Activated T-helper 2 cell treated with anti-CD3 and anti-CD28 coated beads, Interferon-gamma antibody, Interleukin-2, Interleukin-4, amounts not matched to agents 10 μg/mL and 5 μg/mL and 100 μg/mL, durations not matched to agents 14 hours and 24 hours and 36 hours (primary cell): Measurements from ENCODE around the gene LYRM4. TPM values are rescaled to one million over a fixed set of nuclear protein-coding genes. Genes with fewer than 3 reads are reported as not detected.

Source experiments
- DNase-seq: peaks from one replicate; pipeline ENCODE4 v3.0.0; 2021; ENCODE audit warnings: low spot score
- H3K27ac Mint-ChIP-seq: one replicate; pipeline ENCODE4 v1.8.0; 2021; ENCODE audit warnings: mixed read lengths
- H3K27me3 Mint-ChIP-seq: one replicate; pipeline ENCODE4 v1.8.0; 2021; ENCODE audit warnings: low read depth, mixed read lengths
- H3K36me3 Mint-ChIP-seq: one replicate; pipeline ENCODE4 v1.8.0; 2021; ENCODE audit warnings: low read depth, mixed read lengths
- H3K4me1 Mint-ChIP-seq: one replicate; pipeline ENCODE4 v1.8.0; 2021; ENCODE audit warnings: low read depth, mixed read lengths
- H3K4me3 Mint-ChIP-seq: one replicate; pipeline ENCODE4 v1.8.0; 2021; ENCODE audit warnings: low read depth, mild to moderate bottlenecking, moderate library complexity, mixed read lengths
- H3K9me3 Mint-ChIP-seq: one replicate; pipeline ENCODE4 v1.8.0; 2021; ENCODE audit warnings: mixed read lengths
- intact Hi-C: fragments of 100-400 bp; cut with micrococcal nuclease; formaldehyde crosslinking; loops from one replicate; pipeline ENCODE4 v1.15.1; 2023
- total RNA-seq: library from RNA; stranded (reverse); gene quantifications from 2 replicates; pipeline ENCODE4 v1.2.3, GENCODE V29; 2022

Gene LYRM4
- total RNA-seq, 1 donor from 2014 or later: 48.6 TPM

GRCh38 chr6:5206920-5207561 lies 53.7 kb downstream of the LYRM4 start:
- H3K4me3 Mint-ChIP-seq: no peak overlapping the region
- no peak overlapping the region for H3K27ac Mint-ChIP-seq
- no peaks in the 10 kb centered on the region for H3K27me3 Mint-ChIP-seq
- peaks cover 6% of the 10 kb centered on the region for H3K4me1 Mint-ChIP-seq
- no peaks in the 10 kb centered on the region for H3K9me3 Mint-ChIP-seq
- H3K36me3 Mint-ChIP-seq: peaks cover 3% of the 10 kb centered on the region
- no peak for DNase-seq
- intact Hi-C loops: no loop called here

- peaks cover 3% of the 10 kb centered on the region for H3K36me3 Mint-ChIP-seq
- no peak overlapping the region for H3K4me3 Mint-ChIP-seq
- intact Hi-C loops: no loop called here
- no peaks in the 10 kb centered on the region for H3K27me3 Mint-ChIP-seq
- no peak overlapping the region for H3K27ac Mint-ChIP-seq
- no peak for DNase-seq
- no peaks in the 10 kb centered on the region for H3K9me3 Mint-ChIP-seq
- peaks cover 3% of the 10 kb centered on the region for H3K4me1 Mint-ChIP-seq
These were observed 54.6 kb downstream of the LYRM4 start for GRCh38 chr6:5205877-5206850.

- Mint-ChIP-seq H3K27ac (no peak overlapping the region), H3K36me3 (peaks cover 3% of the 10 kb centered on the region), H3K9me3 (no peaks in the 10 kb centered on the region), H3K27me3 (no peaks in the 10 kb centered on the region), H3K4me3 (no peak overlapping the region), H3K4me1 (no peaks in the 10 kb centered on the region)
- intact Hi-C loops: no loop called here
- no peak for DNase-seq
These were observed 55.7 kb downstream of the LYRM4 start for GRCh38 chr6:5205035-5205507.

GRCh38 chr6:5204376-5204775 lies 56.4 kb downstream of the LYRM4 start:
- Mint-ChIP-seq H3K27ac (no peak overlapping the region), H3K4me3 (no peak overlapping the region)

GRCh38 chr6:5203546-5203945 lies 57.2 kb downstream of the LYRM4 start:
- Mint-ChIP-seq H3K4me1 (peaks cover 9% of the 10 kb centered on the region), H3K27ac (no peak overlapping the region), H3K27me3 (no peaks in the 10 kb centered on the region), H3K36me3 (peaks cover 3% of the 10 kb centered on the region), H3K4me3 (no peak overlapping the region), H3K9me3 (no peaks in the 10 kb centered on the region)
- intact Hi-C loops: no loop called here
- no peak for DNase-seq

More at GRCh38 chr6:5204376-5204775, 56.4 kb downstream of the LYRM4 start:
- DNase-seq: no peak
- intact Hi-C loops: no loop called here
- Mint-ChIP-seq H3K9me3 (no peaks in the 10 kb centered on the region), H3K4me1 (peaks cover 4% of the 10 kb centered on the region), H3K36me3 (peaks cover 3% of the 10 kb centered on the region), H3K27me3 (no peaks in the 10 kb centered on the region)

GRCh38 chr6:5202941-5203340 lies 57.8 kb downstream of the LYRM4 start:
- Mint-ChIP-seq H3K36me3 (peaks cover 3% of the 10 kb centered on the region), H3K4me3 (no peak overlapping the region), H3K4me1 (peaks cover 9% of the 10 kb centered on the region), H3K9me3 (no peaks in the 10 kb centered on the region), H3K27me3 (no peaks in the 10 kb centered on the region), H3K27ac (no peak overlapping the region)
- intact Hi-C loops: no loop called here
- DNase-seq: no peak

- intact Hi-C loops: no loop called here
- no peak overlapping the region for H3K4me3 Mint-ChIP-seq
- no peak for DNase-seq
- H3K9me3 Mint-ChIP-seq: no peaks in the 10 kb centered on the region
- peaks cover 3% of the 10 kb centered on the region for H3K36me3 Mint-ChIP-seq
- H3K27ac Mint-ChIP-seq: no peak overlapping the region
- no peaks in the 10 kb centered on the region for H3K27me3 Mint-ChIP-seq
- H3K4me1 Mint-ChIP-seq: peaks cover 9% of the 10 kb centered on the region
These were observed 58.5 kb downstream of the LYRM4 start for GRCh38 chr6:5202206-5202605.

GRCh38 chr6:5201271-5201670 lies 59.5 kb downstream of the LYRM4 start:
- Mint-ChIP-seq H3K4me1 (peaks cover 12% of the 10 kb centered on the region), H3K27me3 (no peaks in the 10 kb centered on the region), H3K9me3 (no peaks in the 10 kb centered on the region), H3K27ac (no peak overlapping the region), H3K4me3 (no peak overlapping the region), H3K36me3 (peaks cover 7% of the 10 kb centered on the region)
- intact Hi-C loops: no loop called here
- DNase-seq: no peak

GRCh38 chr6:5199702-5200101 lies 61.0 kb downstream of the LYRM4 start:
- Mint-ChIP-seq H3K27me3 (no peaks in the 10 kb centered on the region), H3K27ac (no peak overlapping the region), H3K9me3 (no peaks in the 10 kb centered on the region), H3K4me1 (peaks cover 12% of the 10 kb centered on the region), H3K4me3 (no peak overlapping the region), H3K36me3 (peaks cover 15% of the 10 kb centered on the region)
- intact Hi-C loops: loop anchor here (1.0 kb wide), 1 partner anchor 81 kb away; no protein-coding TSS in a partner anchor
- DNase-seq: no peak

- DNase-seq: no peak
- peaks cover 17% of the 10 kb centered on the region for H3K36me3 Mint-ChIP-seq
- H3K4me3 Mint-ChIP-seq: no peak overlapping the region
- H3K4me1 Mint-ChIP-seq: peaks cover 12% of the 10 kb centered on the region
- no peaks in the 10 kb centered on the region for H3K27me3 Mint-ChIP-seq
- no peaks in the 10 kb centered on the region for H3K9me3 Mint-ChIP-seq
- peak overlapping the region; percentile 70 for H3K27ac Mint-ChIP-seq
- intact Hi-C loops: loop anchor here (1.0 kb wide), 1 partner anchor 81 kb away; no protein-coding TSS in a partner anchor
These were observed 61.5 kb downstream of the LYRM4 start for GRCh38 chr6:5199283-5199682.

- H3K27ac Mint-ChIP-seq: no peak overlapping the region
- no peaks in the 10 kb centered on the region for H3K27me3 Mint-ChIP-seq
- intact Hi-C loops: no loop called here
- no peak overlapping the region for H3K4me3 Mint-ChIP-seq
- peaks cover 12% of the 10 kb centered on the region for H3K4me1 Mint-ChIP-seq
- DNase-seq: no peak
- H3K9me3 Mint-ChIP-seq: no peaks in the 10 kb centered on the region
- peaks cover 18% of the 10 kb centered on the region for H3K36me3 Mint-ChIP-seq
These were observed 63.7 kb downstream of the LYRM4 start for GRCh38 chr6:5197084-5197483.

- Mint-ChIP-seq H3K4me3 (no peak overlapping the region), H3K27me3 (no peaks in the 10 kb centered on the region), H3K27ac (no peak overlapping the region), H3K36me3 (peaks cover 18% of the 10 kb centered on the region), H3K4me1 (peaks cover 3% of the 10 kb centered on the region), H3K9me3 (no peaks in the 10 kb centered on the region)
- intact Hi-C loops: no loop called here
- no peak for DNase-seq
These were observed 68.5 kb downstream of the LYRM4 start for GRCh38 chr6:5192135-5192794.
